Measurements from ENCODE around the gene FBXO45. TPM values are rescaled to one million over a fixed set of nuclear protein-coding genes. Genes with fewer than 3 reads are reported as not detected.
A peak's percentile ranks its signal among the peaks of the same experiment; 100 is the strongest.
"Not testable (repeated sequence)": the region's sequence is repeated elsewhere in the genome, so short reads cannot be mapped to it uniquely, and the experiment has no call there.

Gene FBXO45
- 22.4 and 23.0 TPM in 2 replicates for total RNA-seq

GRCh38 chr3:196568246-196569002, at the start of gene FBXO45, which contains the start of gene WDR53:
TSS of gene FBXO45 (plus strand) at chr3:196568660. CDS start at chr3:196568985, 325 bp downstream.
TSS of gene WDR53 (minus strand) at chr3:196568554. CDS start at chr3:196561475, 7,079 bp downstream.
- peak within 1 kb of the TSS; percentile 89 for H3K27ac Mint-ChIP-seq
- peaks cover 26% of the 10 kb centered on the region for H3K36me3 Mint-ChIP-seq (ENCODE audit: low read depth)
- H3K4me3 Mint-ChIP-seq (ENCODE audit: low read depth): peak within 1 kb of the TSS; percentile 94
- peaks cover 37% of the 10 kb centered on the region for H3K4me1 Mint-ChIP-seq (ENCODE audit: low read depth)
- no peaks in the 10 kb centered on the region for H3K9me3 Mint-ChIP-seq
- peak; percentile 95 for DNase-seq (ENCODE audit: low spot score)
- no peaks in the 10 kb centered on the region for H3K27me3 Mint-ChIP-seq (ENCODE audit: low read depth)
- intact Hi-C loops (cut with micrococcal nuclease): loop anchor here (1.0 to 5.0 kb wide), 3 partner anchors 39 to 65 kb away; partner anchors contain the start of gene RNF168

- Mint-ChIP-seq H3K27ac (no peak overlapping the region), H3K36me3 (ENCODE audit: low read depth) (peaks cover 27% of the 10 kb centered on the region), H3K4me3 (ENCODE audit: low read depth) (no peak overlapping the region), H3K27me3 (ENCODE audit: low read depth) (no peaks in the 10 kb centered on the region), H3K4me1 (ENCODE audit: low read depth) (no peaks in the 10 kb centered on the region), H3K9me3 (peaks cover 61% of the 10 kb centered on the region)
- intact Hi-C loops (cut with micrococcal nuclease): loop anchor here (2.0 kb wide), 1 partner anchor 266 kb away; no protein-coding TSS in a partner anchor
- DNase-seq (ENCODE audit: low spot score): peak; percentile 40
Observed at GRCh38 chr3:196518966-196519717, 49.3 kb upstream of the FBXO45 start.

- intact Hi-C loops (cut with micrococcal nuclease): loop anchor here (2.0 to 5.0 kb wide), 2 partner anchors 32 to 267 kb away; no protein-coding TSS in a partner anchor
- no peak overlapping the region for H3K27ac Mint-ChIP-seq
- no peak for DNase-seq (ENCODE audit: low spot score)
- H3K9me3 Mint-ChIP-seq: peaks cover 58% of the 10 kb centered on the region
- H3K27me3 Mint-ChIP-seq (ENCODE audit: low read depth): no peaks in the 10 kb centered on the region
- no peak overlapping the region for H3K4me3 Mint-ChIP-seq (ENCODE audit: low read depth)
- H3K4me1 Mint-ChIP-seq (ENCODE audit: low read depth): no peaks in the 10 kb centered on the region
- H3K36me3 Mint-ChIP-seq (ENCODE audit: low read depth): peaks cover 25% of the 10 kb centered on the region
Observed at GRCh38 chr3:196519718-196520082, 48.8 kb upstream of the FBXO45 start.

- not testable (repeated sequence) for H3K4me3 Mint-ChIP-seq (ENCODE audit: low read depth); H3K27ac Mint-ChIP-seq; DNase-seq (ENCODE audit: low spot score); H3K27me3 Mint-ChIP-seq (ENCODE audit: low read depth); H3K4me1 Mint-ChIP-seq (ENCODE audit: low read depth)
- intact Hi-C loops (cut with micrococcal nuclease): loop anchor here (5.0 kb wide), 1 partner anchor 34 kb away; no protein-coding TSS in a partner anchor
- Mint-ChIP-seq H3K9me3 (peaks cover 47% of the 10 kb centered on the region), H3K36me3 (ENCODE audit: low read depth) (peaks cover 25% of the 10 kb centered on the region)
Observed at GRCh38 chr3:196521291-196521690, 47.2 kb upstream of the FBXO45 start.

GRCh38 chr3:196523841-196524240, 44.6 kb upstream of the FBXO45 start:
- intact Hi-C loops (cut with micrococcal nuclease): loop anchor here (5.0 kb wide), 1 partner anchor 37 kb away; no protein-coding TSS in a partner anchor

GRCh38 chr3:196524527-196524926, 43.9 kb upstream of the FBXO45 start:
- H3K4me3 Mint-ChIP-seq (ENCODE audit: low read depth): no peak overlapping the region
- H3K9me3 Mint-ChIP-seq: peaks cover 31% of the 10 kb centered on the region
- H3K27ac Mint-ChIP-seq: no peak overlapping the region
- peaks cover 18% of the 10 kb centered on the region for H3K36me3 Mint-ChIP-seq (ENCODE audit: low read depth)
- H3K4me1 Mint-ChIP-seq (ENCODE audit: low read depth): peaks cover 7% of the 10 kb centered on the region
- intact Hi-C loops (cut with micrococcal nuclease): loop anchor here (5.0 kb wide), 1 partner anchor 37 kb away; no protein-coding TSS in a partner anchor
- DNase-seq (ENCODE audit: low spot score): no peak
- H3K27me3 Mint-ChIP-seq (ENCODE audit: low read depth): no peaks in the 10 kb centered on the region

More at GRCh38 chr3:196523841-196524240, 44.6 kb upstream of the FBXO45 start:
- Mint-ChIP-seq H3K36me3 (ENCODE audit: low read depth) (peaks cover 25% of the 10 kb centered on the region), H3K4me3 (ENCODE audit: low read depth) (no peak overlapping the region), H3K27ac (no peak overlapping the region), H3K4me1 (ENCODE audit: low read depth) (peaks cover 4% of the 10 kb centered on the region), H3K27me3 (ENCODE audit: low read depth) (no peaks in the 10 kb centered on the region), H3K9me3 (peaks cover 38% of the 10 kb centered on the region)
- no peak for DNase-seq (ENCODE audit: low spot score)

- peaks cover 25% of the 10 kb centered on the region for H3K9me3 Mint-ChIP-seq
- DNase-seq (ENCODE audit: low spot score): no peak
- H3K4me3 Mint-ChIP-seq (ENCODE audit: low read depth): no peak overlapping the region
- H3K27me3 Mint-ChIP-seq (ENCODE audit: low read depth): no peaks in the 10 kb centered on the region
- intact Hi-C loops (cut with micrococcal nuclease): no loop called here
- peaks cover 13% of the 10 kb centered on the region for H3K36me3 Mint-ChIP-seq (ENCODE audit: low read depth)
- no peak overlapping the region for H3K27ac Mint-ChIP-seq
- H3K4me1 Mint-ChIP-seq (ENCODE audit: low read depth): peaks cover 7% of the 10 kb centered on the region
Observed at GRCh38 chr3:196525141-196525540, 43.3 kb upstream of the FBXO45 start.

GRCh38 chr3:196528639-196529233, 39.7 kb upstream of the FBXO45 start:
- no peaks in the 10 kb centered on the region for H3K27me3 Mint-ChIP-seq (ENCODE audit: low read depth)
- intact Hi-C loops (cut with micrococcal nuclease): loop anchor here (2.0 kb wide), 3 partner anchors 40 to 156 kb away; partner anchors contain the start of genes FBXO45 and WDR53
- peak; percentile 78 for DNase-seq (ENCODE audit: low spot score)
- H3K36me3 Mint-ChIP-seq (ENCODE audit: low read depth): peaks cover 7% of the 10 kb centered on the region
- H3K27ac Mint-ChIP-seq: peak overlapping the region; percentile 88
- H3K4me1 Mint-ChIP-seq (ENCODE audit: low read depth): peaks cover 12% of the 10 kb centered on the region
- peak overlapping the region; percentile 72 for H3K4me3 Mint-ChIP-seq (ENCODE audit: low read depth)
- H3K9me3 Mint-ChIP-seq: peaks cover 12% of the 10 kb centered on the region

GRCh38 chr3:196531418-196531817, 37.0 kb upstream of the FBXO45 start:
- peaks cover 7% of the 10 kb centered on the region for H3K36me3 Mint-ChIP-seq (ENCODE audit: low read depth)
- no peak for DNase-seq (ENCODE audit: low spot score)
- no peak overlapping the region for H3K27ac Mint-ChIP-seq
- no peak overlapping the region for H3K4me3 Mint-ChIP-seq (ENCODE audit: low read depth)
- peaks cover 12% of the 10 kb centered on the region for H3K9me3 Mint-ChIP-seq
- peaks cover 12% of the 10 kb centered on the region for H3K4me1 Mint-ChIP-seq (ENCODE audit: low read depth)
- intact Hi-C loops (cut with micrococcal nuclease): loop anchor here (10.0 kb wide), 1 partner anchor 433 kb away; the partner anchor contains the start of gene PIGZ
- no peaks in the 10 kb centered on the region for H3K27me3 Mint-ChIP-seq (ENCODE audit: low read depth)

- H3K4me3 Mint-ChIP-seq (ENCODE audit: low read depth): no peak overlapping the region
- peaks cover 12% of the 10 kb centered on the region for H3K9me3 Mint-ChIP-seq
- H3K27me3 Mint-ChIP-seq (ENCODE audit: low read depth): no peaks in the 10 kb centered on the region
- no peak for DNase-seq (ENCODE audit: low spot score)
- H3K27ac Mint-ChIP-seq: no peak overlapping the region
- intact Hi-C loops (cut with micrococcal nuclease): loop anchor here (10.0 kb wide), 1 partner anchor 432 kb away; the partner anchor contains the start of gene PIGZ
- H3K4me1 Mint-ChIP-seq (ENCODE audit: low read depth): peaks cover 14% of the 10 kb centered on the region
- peaks cover 7% of the 10 kb centered on the region for H3K36me3 Mint-ChIP-seq (ENCODE audit: low read depth)
Observed at GRCh38 chr3:196533260-196533681, 35.2 kb upstream of the FBXO45 start.

GRCh38 chr3:196537319-196537984, 31.0 kb upstream of the FBXO45 start:
- Mint-ChIP-seq H3K27ac (no peak overlapping the region), H3K36me3 (ENCODE audit: low read depth) (no peaks in the 10 kb centered on the region), H3K9me3 (no peaks in the 10 kb centered on the region), H3K4me1 (ENCODE audit: low read depth) (peaks cover 9% of the 10 kb centered on the region), H3K27me3 (ENCODE audit: low read depth) (no peaks in the 10 kb centered on the region), H3K4me3 (ENCODE audit: low read depth) (no peak overlapping the region)
- intact Hi-C loops (cut with micrococcal nuclease): loop anchor here (2.0 to 10.0 kb wide), 3 partner anchors 70 to 427 kb away; partner anchors contain the start of gene PIGZ
- peak; percentile 40 for DNase-seq (ENCODE audit: low spot score)

All from activated T-helper 2 cell treated with anti-CD3 and anti-CD28 coated beads, Interferon-gamma antibody, Interleukin-2, Interleukin-4, amounts not matched to agents 10 μg/mL and 5 μg/mL and 100 μg/mL, durations not matched to agents 14 hours and 24 hours and 36 hours (primary cell).